ENCODE results near the gene CCND2. TPM values are rescaled to one million over a fixed set of nuclear protein-coding genes. Genes with fewer than 3 reads are reported as not detected.
A peak's percentile ranks its signal among the peaks of the same experiment; 100 is the strongest.

The CCND2 gene
- total and polyA plus RNA-seq, 7 donors: 7.8 to 178 (median 98.7) TPM

- Histone ChIP-seq H3K36me3 (peaks cover 0 to 16% (median 2%) of the 10 kb centered on the region in 4 donors), H3K4me1 (peaks cover 0 to 60% (median 41%) of the 10 kb centered on the region in 4 donors), H3K4me3 (peak overlapping the region in 3 of 4 donors; percentile 3 to 10 (median 4)), H3K27ac (peak overlapping the region; percentile 10 to 76 (median 54)), H3K27me3 (no peaks in the 10 kb centered on the region), H3K9me3 (no peaks in the 10 kb centered on the region)
- DNase-seq: peak; percentile 89
- TF ChIP-seq POLR2AphosphoS5 (IDR thresholded peaks at IDR 0.05) (peak in 2 of 4 donors; percentile 5 to 18), EP300 (IDR thresholded peaks at IDR 0.05) (no peak), CTCF (IDR thresholded peaks at IDR 0.05) (peak; percentile 68 to 79 (median 76)), POLR2A (IDR thresholded peaks at IDR 0.05) (no peak)
- 24 to 48% methylated on average over 25 of the region's 25 CpGs for WGBS, 2 donors
- intact Hi-C loops (cut with DNase I): loop anchor here (5.0 kb wide), 1 partner anchor 110 kb away; no protein-coding TSS in a partner anchor
Measured at GRCh38 chr12:4307593-4308333, 34.2 kb downstream of the CCND2 start.

- intact Hi-C loops (cut with DNase I): loop anchor here (5.0 kb wide), 1 partner anchor 109 kb away; no protein-coding TSS in a partner anchor
- Histone ChIP-seq H3K9me3 (no peaks in the 10 kb centered on the region), H3K4me3 (peak overlapping the region in 1 of 4 donors; percentile 10), H3K36me3 (peaks cover 0 to 16% (median 2%) of the 10 kb centered on the region in 4 donors), H3K4me1 (peaks cover 0 to 53% (median 35%) of the 10 kb centered on the region in 4 donors), H3K27ac (peak overlapping the region in 3 of 4 donors; percentile 33 to 76 (median 74)), H3K27me3 (no peaks in the 10 kb centered on the region)
- WGBS, 2 donors: 42 to 74% methylated on average over 14 of the region's 14 CpGs
- no peak for DNase-seq
- TF ChIP-seq POLR2A (IDR thresholded peaks at IDR 0.05) (no peak), EP300 (IDR thresholded peaks at IDR 0.05) (no peak), POLR2AphosphoS5 (IDR thresholded peaks at IDR 0.05) (no peak), CTCF (IDR thresholded peaks at IDR 0.05) (no peak)
Measured at GRCh38 chr12:4308334-4308950, 34.9 kb downstream of the CCND2 start.

GRCh38 chr12:4311776-4312175 is 38.2 kb downstream of the CCND2 start:
- Histone ChIP-seq H3K27ac (no peak overlapping the region), H3K4me3 (no peak overlapping the region), H3K9me3 (no peaks in the 10 kb centered on the region), H3K27me3 (no peaks in the 10 kb centered on the region), H3K36me3 (peaks cover 0 to 7% (median 0%) of the 10 kb centered on the region in 4 donors), H3K4me1 (peaks cover 0 to 20% (median 15%) of the 10 kb centered on the region in 4 donors)
- intact Hi-C loops (cut with DNase I): no loop called here
- TF ChIP-seq CTCF (IDR thresholded peaks at IDR 0.05) (no peak), EP300 (IDR thresholded peaks at IDR 0.05) (no peak), POLR2A (IDR thresholded peaks at IDR 0.05) (no peak), POLR2AphosphoS5 (IDR thresholded peaks at IDR 0.05) (no peak)
- 95% methylated on average over 5 of the region's 5 CpGs for WGBS, 2 donors
- DNase-seq: no peak

GRCh38 chr12:4312251-4312650 is 38.7 kb downstream of the CCND2 start:
- intact Hi-C loops (cut with DNase I): no loop called here
- Histone ChIP-seq H3K36me3 (peaks cover 0 to 7% (median 0%) of the 10 kb centered on the region in 4 donors), H3K4me3 (no peak overlapping the region), H3K27ac (no peak overlapping the region), H3K9me3 (no peaks in the 10 kb centered on the region), H3K4me1 (peaks cover 0 to 16% (median 14%) of the 10 kb centered on the region in 4 donors), H3K27me3 (no peaks in the 10 kb centered on the region)
- 94 to 95% methylated on average over 2 of the region's 2 CpGs for whole genome bisulfite sequencing, 2 donors
- DNase-seq: no peak
- TF ChIP-seq EP300 (IDR thresholded peaks at IDR 0.05) (no peak), CTCF (IDR thresholded peaks at IDR 0.05) (no peak), POLR2AphosphoS5 (IDR thresholded peaks at IDR 0.05) (no peak)
